Activated gamma-delta T cell treated with anti-CD3 and anti-CD28 coated beads, Interleukin-2, amount 50 U/mL, for 16 hours (primary cell): Measurements from ENCODE around the gene PSTPIP1.

Experiments used
- DNase-seq: peaks from one replicate; pipeline ENCODE4 v3.0.0-alpha.2; 2020; ENCODE audit warnings: low read depth

PSTPIP1 gene

GRCh38 chr15:77070180-77070494 lies 75.2 kb downstream of the PSTPIP1 start:
- DNase-seq: no peak

DNA sequence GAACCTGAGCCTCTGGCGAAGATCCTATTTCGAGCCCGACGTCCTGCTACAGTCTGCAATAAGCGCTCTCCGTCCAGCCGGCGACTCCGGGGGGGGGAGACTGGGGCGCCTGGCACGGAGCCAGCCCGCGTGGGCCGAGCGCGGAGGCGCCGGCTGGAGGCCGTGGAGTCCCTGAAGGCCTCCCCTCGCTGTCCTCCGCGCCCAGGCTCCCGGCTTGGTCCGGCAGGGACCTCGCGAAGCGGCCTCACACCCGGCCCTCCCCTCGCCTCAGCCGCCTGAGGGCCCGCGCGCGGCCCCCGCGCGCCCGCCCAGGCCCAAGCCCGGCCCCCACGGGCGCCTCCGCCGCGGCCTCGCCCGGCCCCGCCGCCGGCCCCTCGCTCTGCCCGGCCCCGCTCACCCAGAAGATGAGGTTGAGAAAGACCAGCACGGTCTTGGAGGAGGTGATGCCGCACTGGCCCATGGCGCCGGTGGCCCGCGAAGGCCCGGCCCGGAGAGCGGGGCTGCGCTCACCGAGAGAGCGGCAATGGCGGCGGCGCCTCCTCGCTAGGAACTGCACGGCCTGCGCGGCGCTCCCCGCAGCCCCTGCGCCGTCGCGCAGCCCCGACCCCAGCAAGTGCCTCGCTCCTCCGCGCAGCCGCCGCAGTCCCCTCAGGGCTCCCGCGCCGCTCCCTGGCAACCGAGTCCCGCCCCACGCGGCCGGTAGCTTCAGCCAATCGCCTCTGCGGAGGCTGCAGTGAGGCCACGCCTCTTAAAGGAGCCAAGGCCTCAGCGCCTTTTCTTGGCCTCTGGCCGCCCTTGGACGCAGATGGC lies 75.8 kb downstream of the PSTPIP1 start, which contains the start of gene TSPAN3:
TSPAN3 (minus strand) TSS at position 615 of the 810 bp plus-strand sequence; CDS start at position 460, 155 bp downstream.
- peak; percentile 86 for DNase-seq

DNA sequence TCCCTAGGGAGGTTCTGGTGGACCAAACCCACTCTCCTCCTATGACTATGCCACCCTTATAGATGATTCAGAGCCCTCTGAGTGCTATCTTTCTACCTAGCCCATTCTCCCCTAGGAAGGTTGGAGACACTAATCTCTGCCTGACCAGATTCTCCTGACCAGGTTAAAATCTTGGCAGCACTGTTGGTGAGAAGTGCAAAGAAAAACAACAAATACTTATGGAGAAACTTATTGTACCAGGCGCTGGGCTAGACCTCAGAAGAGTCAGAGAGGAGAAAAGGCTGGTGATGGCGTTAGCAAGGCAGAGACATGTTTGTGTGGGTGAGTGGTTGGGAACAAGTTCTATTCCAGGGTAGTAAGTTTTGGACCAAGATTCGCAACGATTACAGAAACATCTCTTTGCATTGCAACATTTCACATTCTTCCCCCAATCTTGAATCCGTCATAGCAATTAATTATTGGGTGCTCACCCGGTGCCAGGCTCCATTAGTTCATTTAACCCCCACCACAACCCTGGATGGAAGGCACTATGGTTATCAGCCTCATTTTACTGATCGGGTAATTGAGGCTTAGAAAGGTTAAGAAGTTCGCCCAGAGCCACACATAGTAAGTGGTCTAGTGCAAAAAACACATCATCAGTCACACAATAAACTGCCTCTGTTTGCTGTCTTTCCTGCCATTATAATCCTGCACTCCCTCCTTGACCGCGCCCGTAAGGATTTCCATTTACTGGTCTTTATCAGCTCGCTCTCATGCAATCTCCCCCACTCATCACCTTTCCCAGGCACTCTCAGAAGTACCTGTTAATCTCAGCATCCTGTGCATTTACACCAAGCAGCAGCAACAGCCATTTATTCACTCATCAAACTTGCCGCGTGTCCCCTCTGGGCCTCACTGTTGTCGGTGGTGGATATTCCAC lies 76.6 kb downstream of the PSTPIP1 start:
- DNase-seq: no peak

GRCh38 chr15:77074350-77074749 lies 79.4 kb downstream of the PSTPIP1 start:
- DNase-seq: no peak

DNA sequence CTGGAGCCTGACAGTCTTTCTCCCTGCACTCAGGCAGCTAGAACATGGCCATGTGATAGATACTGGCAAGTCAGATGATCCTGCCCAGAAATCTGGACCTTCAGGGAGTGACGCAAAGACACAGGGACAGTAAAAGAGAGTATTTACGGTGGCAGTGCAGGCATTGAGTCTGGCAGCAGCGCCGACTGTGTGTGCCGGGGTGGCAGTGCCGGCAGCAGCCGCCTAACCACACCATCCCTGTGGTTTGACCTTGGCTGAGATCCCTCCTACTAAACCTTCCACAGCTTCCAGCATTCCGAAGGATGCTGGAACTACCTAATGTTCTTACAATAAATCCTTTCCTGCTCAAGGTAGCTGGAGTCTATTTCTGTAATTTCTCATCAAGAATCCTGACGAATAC lies 80.6 kb downstream of the PSTPIP1 start:
- DNase-seq: no peak

DNA sequence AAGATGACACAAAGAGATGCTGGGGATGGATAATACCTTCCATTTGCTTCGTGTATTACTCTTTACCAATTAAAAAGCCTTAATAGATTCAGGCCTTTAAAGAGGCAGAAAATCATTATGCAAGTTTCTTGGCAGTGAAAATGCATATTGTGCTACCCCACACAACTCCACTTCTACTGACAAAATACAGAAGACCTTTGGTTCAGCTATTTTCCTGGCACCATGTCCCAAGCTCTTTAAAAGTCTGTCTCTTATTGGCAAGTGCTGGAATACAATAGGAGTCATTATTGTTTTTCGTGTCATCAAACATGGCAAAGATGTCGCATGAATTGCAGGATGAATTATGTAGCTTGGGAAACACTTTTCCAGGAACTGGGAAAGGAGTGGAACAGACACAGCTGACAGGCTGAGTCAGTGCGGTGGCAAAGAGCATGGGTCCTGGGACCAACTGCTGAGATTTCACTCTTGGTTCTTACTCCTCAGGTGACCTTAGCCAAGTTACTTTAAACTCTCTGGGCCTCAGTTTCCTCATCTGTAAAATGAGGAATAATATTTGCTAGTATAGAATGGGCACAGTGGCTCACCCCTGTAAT lies 81.5 kb downstream of the PSTPIP1 start:
- no peak for DNase-seq

GRCh38 chr15:77081971-77082370 lies 87.0 kb downstream of the PSTPIP1 start:
- DNase-seq: no peak

GRCh38 chr15:77083381-77084160 lies 88.6 kb downstream of the PSTPIP1 start:
- peak; percentile 23 for DNase-seq

- DNase-seq: no peak
Observed at GRCh38 chr15:77084436-77084835, 89.5 kb downstream of the PSTPIP1 start.

GRCh38 chr15:77085297-77085696 lies 90.4 kb downstream of the PSTPIP1 start:
- DNase-seq: no peak
